Measurements from ENCODE around the gene GALNT2. TPM values are rescaled to one million over a fixed set of nuclear protein-coding genes. Genes with fewer than 3 reads are reported as not detected.
A peak's percentile ranks its signal among the peaks of the same experiment; 100 is the strongest.

Gene GALNT2
- total RNA-seq, 1 experiment from 2014 or later, result 25.5 TPM

DNA sequence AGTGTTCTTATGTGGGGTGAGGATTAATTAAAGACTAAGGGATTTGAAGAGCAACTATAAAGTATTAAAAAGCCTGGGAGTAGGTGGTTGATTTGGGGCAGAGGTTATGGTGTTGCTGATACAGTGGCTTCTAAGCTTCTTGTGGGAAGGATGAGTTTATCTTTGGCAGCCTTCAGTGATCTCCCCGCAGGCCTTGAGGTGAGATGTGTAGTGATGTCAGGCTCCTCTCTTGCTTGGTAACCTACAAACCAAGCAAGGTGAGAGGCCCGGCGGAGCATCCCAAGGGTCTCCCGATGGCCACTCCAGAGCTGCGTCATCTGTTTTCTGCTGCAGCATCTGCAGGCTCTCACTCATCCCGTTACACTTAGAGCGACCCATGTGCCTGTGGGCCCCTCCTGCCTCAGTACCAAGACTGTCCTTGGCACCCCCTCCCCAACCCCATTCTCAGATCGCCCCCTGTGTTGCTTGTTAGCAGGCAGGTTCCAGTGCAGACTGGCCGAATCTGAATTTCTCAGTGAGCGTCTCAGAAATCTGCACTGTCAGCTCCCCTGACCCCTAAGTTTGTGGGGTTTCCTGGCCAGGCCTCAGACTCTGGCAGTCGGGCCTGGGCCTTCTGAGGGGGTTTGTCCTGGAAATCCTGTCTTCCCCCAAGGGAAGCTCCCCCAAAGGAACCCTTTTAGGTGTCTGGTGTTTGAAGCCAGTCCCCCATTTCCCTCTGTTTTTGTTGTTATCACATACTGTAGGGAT lies 77.9 kb downstream of the GALNT2 start:
- DNase-seq (ENCODE audit: low spot score), result no peak

DNA sequence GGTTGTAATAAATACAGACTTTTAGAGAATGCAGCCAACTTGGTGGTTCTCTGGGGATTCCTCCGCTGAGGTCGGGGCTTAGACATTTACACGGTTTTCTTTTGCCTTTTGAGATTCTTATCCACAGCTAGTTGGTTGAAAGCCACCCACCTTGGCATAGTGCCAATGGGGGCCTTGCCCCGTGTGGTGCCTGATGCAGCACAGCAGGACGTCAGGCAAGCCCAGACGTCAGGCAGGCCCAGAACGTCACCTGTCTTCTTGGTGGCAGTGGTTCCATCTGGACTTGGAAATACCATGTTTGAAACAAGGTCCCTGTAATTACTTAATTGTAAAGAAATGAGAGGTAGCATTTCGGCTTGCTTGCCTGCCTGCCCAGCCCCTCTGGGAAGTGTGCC lies 78.5 kb downstream of the GALNT2 start:
- DNase-seq (ENCODE audit: low spot score), result no peak

- DNase-seq (ENCODE audit: low spot score), result no peak
These were observed 79.0 kb downstream of the GALNT2 start for GRCh38 chr1:230145953-230146476.

DNA sequence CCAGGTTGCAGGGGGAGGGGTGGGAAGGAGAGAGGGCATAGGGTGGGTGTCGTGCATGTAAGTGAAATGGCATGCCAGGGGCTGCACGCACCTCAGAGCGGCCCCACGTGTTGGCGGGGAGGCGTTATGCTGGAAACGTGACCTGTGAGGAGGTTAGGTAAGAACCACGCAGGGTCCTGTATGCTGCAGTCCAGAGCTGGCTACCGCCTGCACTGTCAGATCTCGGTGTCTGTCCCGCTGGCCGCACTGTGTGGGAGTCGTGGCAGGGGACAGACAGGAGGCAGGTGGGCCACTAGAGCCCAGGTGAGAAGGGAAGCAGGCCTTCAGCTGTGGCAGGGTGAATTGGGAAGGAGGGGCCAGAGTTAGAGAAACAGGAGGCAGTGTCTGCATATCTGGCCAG lies 79.7 kb downstream of the GALNT2 start:
- no peak for DNase-seq (ENCODE audit: low spot score)

GRCh38 chr1:230147253-230148125 lies 80.5 kb downstream of the GALNT2 start:
- DNase-seq (ENCODE audit: low spot score), result no peak

GRCh38 chr1:230148126-230148652 lies 81.2 kb downstream of the GALNT2 start:
- no peak for DNase-seq (ENCODE audit: low spot score)

- DNase-seq (ENCODE audit: low spot score), result no peak
These were observed 81.9 kb downstream of the GALNT2 start for GRCh38 chr1:230148768-230149469.

GRCh38 chr1:230149751-230150584 lies 82.9 kb downstream of the GALNT2 start:
- DNase-seq (ENCODE audit: low spot score), result no peak

DNA sequence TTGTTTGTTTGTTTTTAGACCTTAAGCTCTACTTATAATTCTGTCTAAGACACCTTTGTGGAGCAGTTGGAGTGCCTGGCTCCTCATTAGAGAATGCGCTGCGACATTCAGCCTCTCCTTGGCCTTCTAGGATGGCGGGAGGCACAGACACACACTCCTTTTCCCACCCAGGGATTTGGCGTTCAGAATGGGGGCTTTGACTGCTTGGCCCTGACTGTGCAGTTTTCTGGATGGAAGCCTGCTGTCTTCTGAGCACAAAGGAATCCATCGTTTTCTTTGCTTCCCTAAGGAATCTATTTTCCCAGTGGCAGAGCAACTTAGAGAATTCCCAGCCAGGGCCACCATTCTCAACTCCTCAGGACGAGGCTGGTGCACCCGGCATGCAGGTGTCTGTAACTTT lies 83.6 kb downstream of the GALNT2 start:
- no peak for DNase-seq (ENCODE audit: low spot score)

- DNase-seq (ENCODE audit: low spot score), result no peak
These were observed 85.0 kb downstream of the GALNT2 start for GRCh38 chr1:230151924-230152468.

DNA sequence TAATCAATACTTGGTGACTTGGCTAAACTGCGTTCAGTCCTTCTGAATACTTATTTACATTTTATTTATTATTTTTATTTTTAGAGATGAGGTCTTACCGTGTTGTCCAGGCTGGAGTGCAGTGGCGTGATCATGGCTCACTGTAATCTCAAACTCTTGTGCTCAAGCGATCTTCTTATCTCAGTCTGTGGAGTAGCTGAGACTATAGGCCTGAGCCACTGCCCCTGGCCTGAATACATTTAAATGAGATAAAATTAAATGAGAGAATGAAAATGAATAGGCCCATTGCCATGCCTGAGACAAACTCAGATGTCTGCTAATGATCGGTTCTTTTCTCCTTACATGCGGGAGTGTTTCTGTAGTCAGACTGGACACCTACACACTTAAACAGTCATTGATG lies 86.0 kb downstream of the GALNT2 start:
- DNase-seq (ENCODE audit: low spot score), result no peak

DNA sequence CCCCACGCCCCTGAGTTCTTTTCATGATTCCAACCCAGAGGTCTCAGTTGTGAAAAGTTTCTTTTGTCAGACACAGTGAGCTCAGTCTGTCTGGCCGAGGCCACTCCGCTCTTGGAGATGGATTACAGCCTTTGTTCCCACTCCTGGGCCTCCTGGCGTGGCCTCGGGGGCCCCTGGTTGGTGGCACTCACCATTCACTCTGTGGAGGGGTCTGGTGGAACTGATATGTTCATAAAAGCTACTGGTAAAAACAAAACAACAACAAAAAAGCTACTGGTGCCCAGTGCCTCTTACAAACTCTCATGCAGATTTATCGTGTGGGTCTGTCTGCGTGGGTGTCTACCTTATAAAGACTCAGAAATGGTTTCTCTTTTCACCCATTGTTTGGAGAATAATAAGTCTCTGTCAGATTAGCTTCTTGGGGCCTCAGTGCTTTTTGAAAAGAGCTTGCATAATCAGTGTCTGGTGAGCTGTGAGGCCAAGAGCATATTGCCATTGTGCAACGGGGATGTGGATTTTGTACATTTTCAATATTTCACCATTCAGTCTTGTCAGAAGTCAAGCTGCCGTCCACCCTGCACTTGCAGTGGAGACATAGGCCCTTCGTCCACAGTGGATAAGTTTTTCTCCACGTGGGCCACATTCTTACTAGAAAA lies 86.7 kb downstream of the GALNT2 start:
- DNase-seq (ENCODE audit: low spot score), result no peak

DNA sequence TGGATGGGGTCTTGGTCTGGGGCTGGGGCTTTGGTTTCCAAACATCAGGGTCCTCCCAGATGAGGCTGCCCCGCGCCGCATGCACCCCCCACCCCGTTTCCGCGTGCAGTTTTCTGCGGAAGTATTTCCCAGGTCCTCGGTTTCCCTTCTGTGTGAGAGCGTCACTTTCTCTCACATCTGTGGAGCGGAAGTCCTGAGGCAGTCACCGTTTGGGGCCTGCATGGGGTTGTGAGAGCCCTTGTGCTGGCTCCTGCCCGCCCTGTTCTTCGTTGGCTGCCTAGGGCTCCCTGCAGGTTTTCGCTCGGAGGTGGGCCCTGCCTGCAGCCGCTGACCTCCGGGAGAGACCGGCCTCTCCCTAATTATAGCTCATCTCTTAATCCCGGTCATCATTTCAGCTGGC lies 88.0 kb downstream of the GALNT2 start:
- DNase-seq (ENCODE audit: low spot score), result no peak

DNA sequence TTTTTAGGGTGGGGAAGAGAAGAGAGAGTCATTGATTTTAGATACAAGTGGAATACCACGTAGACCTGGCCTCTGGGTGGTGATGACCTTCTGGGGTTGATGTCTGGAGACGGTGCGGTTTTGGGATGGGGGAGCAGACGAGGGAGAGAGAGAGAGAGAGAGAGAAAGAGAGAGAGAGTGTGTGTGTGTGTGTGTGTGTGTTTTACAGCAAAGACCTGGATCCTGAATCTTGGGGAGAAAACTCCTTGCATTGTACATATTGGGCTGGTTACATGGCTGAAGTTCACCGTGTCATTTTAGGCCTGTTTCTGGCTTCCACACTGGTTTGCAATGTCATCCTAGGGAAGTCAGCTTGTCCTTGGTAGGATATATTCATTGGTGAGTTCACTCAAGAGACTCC lies 89.0 kb downstream of the GALNT2 start:
- no peak for DNase-seq (ENCODE audit: low spot score)

DNA sequence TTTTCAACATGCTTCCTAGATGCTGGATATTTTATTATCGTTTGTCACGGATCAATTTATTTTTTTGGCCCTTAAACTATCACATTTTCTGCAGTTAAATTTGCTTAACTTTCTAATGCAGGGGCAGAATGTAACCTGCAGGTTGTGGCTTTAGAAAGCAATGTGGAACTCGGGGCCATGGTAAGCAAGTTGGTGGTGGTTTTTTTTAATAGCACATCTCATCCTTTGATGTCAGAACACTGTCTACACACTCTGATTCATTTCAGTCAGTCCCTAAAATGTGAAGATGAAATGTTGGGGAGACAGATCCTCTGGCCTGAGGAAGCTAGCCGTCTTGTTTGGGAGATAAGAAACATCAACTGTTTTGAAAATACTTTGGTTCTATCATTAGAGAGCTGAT lies 89.5 kb downstream of the GALNT2 start:
- no peak for DNase-seq (ENCODE audit: low spot score)

DNA sequence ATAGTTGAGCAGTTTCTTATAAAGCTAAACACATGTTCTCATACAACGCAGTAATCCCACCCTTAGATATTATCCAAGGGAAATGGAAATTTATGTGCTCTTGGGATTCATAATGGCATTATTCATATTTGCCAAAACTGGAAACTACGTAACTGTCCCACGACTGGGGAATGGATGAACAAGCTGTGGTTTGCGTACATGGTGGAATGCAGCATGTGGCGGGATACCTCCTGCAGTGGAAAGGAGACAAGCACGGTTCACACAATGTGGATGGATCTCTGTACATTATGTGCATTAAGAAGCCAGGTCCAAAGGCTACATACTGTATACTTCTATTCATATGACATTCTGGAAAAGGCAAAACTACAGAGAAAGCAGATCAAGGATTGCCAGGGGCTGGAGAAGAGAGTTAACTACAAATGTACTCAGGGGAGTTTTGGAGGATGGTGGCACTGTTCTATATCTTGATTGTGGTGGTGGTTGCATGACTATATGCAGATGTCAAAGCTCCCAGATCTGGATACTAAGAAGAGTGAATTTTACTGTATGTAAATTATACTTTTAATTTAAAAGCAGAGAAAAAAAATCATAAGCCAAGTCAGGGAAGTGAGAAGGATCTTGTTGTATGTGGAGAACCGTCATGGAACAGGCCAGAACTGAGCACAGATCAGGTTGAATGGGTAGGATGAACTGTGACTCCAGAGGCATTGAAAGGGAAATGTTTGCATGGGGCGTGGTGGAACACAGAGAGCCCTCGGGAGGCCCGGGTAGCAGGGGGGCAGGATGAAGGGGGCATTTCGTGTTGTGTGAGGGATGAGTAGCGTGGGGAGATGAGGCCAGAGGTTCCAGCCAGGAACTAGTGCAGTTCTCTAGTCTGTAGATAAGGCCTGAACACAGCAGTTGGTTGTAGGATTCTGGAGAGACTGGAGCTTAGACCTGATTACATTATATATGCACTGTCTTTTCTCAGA lies 90.7 kb downstream of the GALNT2 start:
- no peak for DNase-seq (ENCODE audit: low spot score)

DNA sequence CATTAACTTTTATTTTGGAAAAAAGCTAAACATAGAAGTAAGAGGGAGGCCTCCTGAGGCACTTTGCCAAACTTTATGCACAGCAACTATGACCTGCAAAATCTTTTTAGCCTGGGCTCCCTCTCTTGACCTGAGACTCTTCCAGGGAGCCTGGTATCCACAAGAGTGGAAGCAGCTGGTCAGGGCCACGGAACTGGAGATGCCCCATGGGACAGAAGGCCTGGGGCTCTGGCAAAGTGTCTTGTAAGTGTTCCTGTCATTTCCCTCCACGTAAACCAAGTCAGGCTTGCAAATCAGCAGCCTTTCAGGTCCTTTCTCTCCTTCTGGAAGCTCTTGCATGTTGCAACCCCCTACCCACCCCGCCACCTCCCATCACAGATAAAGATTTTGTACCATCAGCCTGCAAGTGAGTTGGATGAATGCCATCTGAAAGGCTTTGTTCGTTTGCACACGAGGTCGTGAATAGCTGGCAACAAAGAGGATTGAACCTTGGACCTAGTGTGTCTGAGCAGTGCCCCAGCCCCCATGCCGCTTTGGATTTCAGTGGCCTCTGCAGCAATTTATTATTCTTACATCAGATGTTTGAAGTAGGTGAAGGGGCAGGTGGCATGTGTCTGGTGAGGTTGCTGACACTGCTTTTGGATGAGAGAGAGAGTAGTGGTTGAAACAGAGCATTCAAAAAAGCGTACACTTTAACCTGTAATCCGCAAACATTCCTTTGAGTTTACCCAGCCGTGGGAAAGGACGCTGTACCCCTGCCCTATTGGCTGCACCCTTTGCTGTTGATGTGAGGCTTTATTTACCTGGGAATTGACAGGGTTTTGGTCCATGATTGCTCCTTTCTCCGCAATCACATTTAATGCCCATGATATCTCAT lies 91.6 kb downstream of the GALNT2 start:
- DNase-seq (ENCODE audit: low spot score), result peak; percentile 50

DNA sequence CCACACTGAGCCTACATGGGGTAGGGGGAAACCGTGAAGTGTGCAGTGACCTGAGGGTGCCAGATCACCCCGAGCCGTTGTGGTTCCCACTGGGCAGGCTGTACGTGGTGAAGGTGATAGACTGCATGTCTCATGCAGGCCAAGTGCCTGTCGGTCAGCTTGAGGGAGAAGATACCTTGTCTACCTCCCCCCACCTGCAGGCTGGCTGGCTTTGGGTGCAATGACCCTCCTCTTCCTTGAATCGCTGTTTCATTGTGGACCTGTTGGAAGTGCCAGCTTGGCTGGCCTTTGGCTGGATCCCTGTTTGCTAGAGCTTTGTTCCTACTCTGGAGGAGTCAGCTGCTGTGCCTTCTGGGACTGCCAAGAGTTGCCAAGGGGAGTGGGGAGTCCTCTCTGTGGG lies 92.5 kb downstream of the GALNT2 start:
- DNase-seq (ENCODE audit: low spot score), result no peak

Measured in HT-29 (cell line).